Loucy (cell line): ENCODE measurements around the gene DNAJC8.

Experiments
- CTCF ChIP-seq: fragments of 200-600 bp; sonication (generic); conservative IDR thresholded peaks from 2 replicates; pipeline ENCODE4 v1.5.1; 2014; ENCODE audit warnings: mild to moderate bottlenecking, antibody characterized with exemption, low read length
- EZH2phosphoT487 ChIP-seq: fragments of 200-600 bp; IDR thresholded peaks from 2 replicates; pipeline ENCODE4 v1.6.1; 2018; ENCODE audit warnings: antibody characterized with exemption, mild to moderate bottlenecking, moderate library complexity, borderline replicate concordance

- TF ChIP-seq CTCF (no peak), EZH2phosphoT487 (no peak)
Observed at GRCh38 chr1:28232558-28233263, at the start of gene DNAJC8.
